Smooth muscle cell of bladder (primary cell): ENCODE results near the gene ACTL6B. TPM values are rescaled to one million over a fixed set of nuclear protein-coding genes. Genes with fewer than 3 reads are reported as not detected.

ENCODE experiments used
- total RNA-seq: library from RNA; depleted of rRNA; stranded (reverse); fragments of >200 nt; gene quantifications from 2 replicates; pipeline ENCODE4 v1.2.3, GENCODE V29; 2014

The ACTL6B gene
- not detected in 2 replicates for total RNA-seq

DNA sequence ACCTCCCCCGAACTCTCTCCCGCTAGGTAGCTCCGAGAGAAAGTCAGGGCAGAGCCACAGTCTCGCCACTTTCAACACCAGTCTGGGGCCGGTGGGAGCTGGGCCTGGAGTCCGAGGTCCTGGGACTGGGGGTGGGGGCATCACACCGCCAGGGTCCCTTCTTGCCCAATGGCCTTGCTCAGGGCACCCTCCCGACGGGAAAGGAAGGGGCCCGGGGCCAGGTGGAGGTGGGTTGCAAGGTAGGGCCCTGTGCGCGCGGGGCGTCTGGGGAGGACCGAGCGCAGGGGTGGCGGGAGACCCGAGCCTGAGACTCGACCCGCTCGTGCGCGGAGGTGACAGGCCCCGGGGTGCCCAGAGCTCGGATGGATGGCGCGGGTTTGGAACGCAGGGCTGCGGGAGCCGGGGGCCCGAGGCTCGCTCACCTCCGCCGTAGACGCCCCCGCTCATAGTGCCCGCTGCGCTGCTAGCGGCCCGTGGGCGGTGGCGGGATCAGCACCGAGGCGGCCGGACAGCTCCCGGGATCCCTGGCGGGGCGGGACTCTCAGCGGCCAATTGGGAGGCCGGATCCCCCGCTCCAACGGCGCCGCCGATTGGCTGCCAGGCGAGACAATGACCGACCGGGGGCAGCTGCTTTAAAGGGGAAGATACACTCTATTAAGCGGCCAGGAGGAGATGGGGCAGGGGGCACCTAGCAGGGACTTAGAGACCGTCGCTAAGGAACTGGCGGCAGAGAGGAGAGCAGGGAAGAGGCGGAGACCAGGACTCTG, at the start of gene ACTL6B:
TSS of gene ACTL6B (minus strand) at position 541 of the 767 bp plus-strand sequence. CDS start at position 447, 94 bp downstream.

GRCh38 chr7:100694098-100694745, 38.0 kb upstream of the ACTL6B start, which contains the start of gene GIGYF1:
Gene GIGYF1 (minus strand): TSS chr7:100694250. CDS start chr7:100688238, 6,012 bp downstream.

GRCh38 chr7:100673302-100673941, 17.2 kb upstream of the ACTL6B start, which contains the start of gene GNB2:
Gene GNB2 (plus strand): TSS chr7:100673740. CDS start chr7:100676266, 2,526 bp downstream.

DNA sequence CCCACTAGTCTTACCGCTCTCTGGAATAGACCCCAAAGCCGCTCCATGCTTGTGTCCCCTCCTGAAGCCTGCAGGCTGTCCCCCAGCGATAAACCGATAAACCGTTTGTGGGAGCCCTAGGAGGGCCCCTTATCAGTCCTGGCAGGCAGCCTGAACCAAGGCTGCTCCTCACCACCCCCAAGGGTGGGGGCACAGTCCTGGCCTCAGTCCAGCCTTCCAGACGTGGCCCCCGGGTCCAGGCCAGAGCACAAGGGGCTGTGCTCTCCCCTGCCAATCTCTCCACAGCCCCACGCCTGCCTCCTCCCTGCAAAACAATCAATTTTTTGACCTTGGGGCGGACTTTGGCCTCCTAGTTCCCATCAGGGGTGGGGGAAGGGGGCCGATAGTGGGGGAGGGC, 14.8 kb downstream of the ACTL6B start, which contains the start of gene TFR2:
TSS of gene TFR2 (minus strand) at position 90 of the 397 bp plus-strand sequence. CDS start at position 47, 43 bp downstream.

GRCh38 chr7:100611983-100612729, 44.1 kb downstream of the ACTL6B start, which contains the start of gene MOSPD3:
Gene MOSPD3 (plus strand): TSS chr7:100612540. CDS start chr7:100612792, 252 bp downstream.

Other genes starting within 250 kb of the ACTL6B start
- 1.6 and 2.8 TPM in 2 replicates for gene ZCWPW1, start 227.7 kb downstream of the ACTL6B start, total RNA-seq
- 21.6 and 28.8 TPM in 2 replicates for gene MEPCE, start 226.6 kb downstream of the ACTL6B start, total RNA-seq
- gene PPP1R35, start 220.0 kb downstream of the ACTL6B start, total RNA-seq = 9.7 and 13.7 TPM in 2 replicates
- gene SPACDR, start 192.2 kb downstream of the ACTL6B start, total RNA-seq = 0.14 and 0.28 TPM in 2 replicates
- gene TSC22D4, start 177.2 kb downstream of the ACTL6B start, total RNA-seq = 12.1 and 15.0 TPM in 2 replicates
- 0.14 and 0.74 TPM in 2 replicates for gene NYAP1, start 172.5 kb downstream of the ACTL6B start, total RNA-seq
- gene AGFG2, start 117.2 kb downstream of the ACTL6B start, total RNA-seq = 2.4 and 3.0 TPM in 2 replicates
- gene SAP25, start 82.5 kb downstream of the ACTL6B start, total RNA-seq = not detected in 2 replicates
- 5.3 and 7.3 TPM in 2 replicates for gene LRCH4, start 70.3 kb downstream of the ACTL6B start, total RNA-seq
- 0.28 and 0.37 TPM in 2 replicates for gene FBXO24, start 70.1 kb downstream of the ACTL6B start, total RNA-seq
- 55.9 and 59.2 TPM in 2 replicates for gene PCOLCE, start 54.1 kb downstream of the ACTL6B start, total RNA-seq
- 4.1 and 4.4 TPM in 2 replicates for gene MOSPD3, start 43.9 kb downstream of the ACTL6B start, total RNA-seq
- 0.14 and 0.37 TPM in 2 replicates for gene TFR2, start 14.9 kb downstream of the ACTL6B start, total RNA-seq
- 59.2 and 67.9 TPM in 2 replicates for gene GNB2, start 17.3 kb upstream of the ACTL6B start, total RNA-seq
- 11.9 and 14.9 TPM in 2 replicates for gene GIGYF1, start 37.8 kb upstream of the ACTL6B start, total RNA-seq
- gene POP7, start 49.7 kb upstream of the ACTL6B start, total RNA-seq = 27.6 and 31.5 TPM in 2 replicates
- not detected in 2 replicates for gene EPO, start 64.0 kb upstream of the ACTL6B start, total RNA-seq
- gene ZAN, start 77.1 kb upstream of the ACTL6B start, total RNA-seq = not detected in 2 replicates
- gene EPHB4, start 171.1 kb upstream of the ACTL6B start, total RNA-seq = 38.6 and 45.7 TPM in 2 replicates
- gene SLC12A9, start 196.3 kb upstream of the ACTL6B start, total RNA-seq = 14.1 and 16.8 TPM in 2 replicates
- 64.0 and 71.9 TPM in 2 replicates for gene TRIP6, start 210.9 kb upstream of the ACTL6B start, total RNA-seq
- gene SRRT, start 218.7 kb upstream of the ACTL6B start, total RNA-seq = 29.3 and 36.5 TPM in 2 replicates
- 4.1 and 6.7 TPM in 2 replicates for gene UFSP1, start 233.3 kb upstream of the ACTL6B start, total RNA-seq
- not detected in 2 replicates for gene ACHE, start 239.4 kb upstream of the ACTL6B start, total RNA-seq